ENCODE data around the gene NTN1.

- TF ChIP-seq CTCF (IDR thresholded peaks at IDR 0.05; ENCODE audit: insufficient read depth, low read length, poor library complexity, severe bottlenecking) (no peak), EZH2phosphoT487 (conservative IDR thresholded peaks at IDR 0.05; ENCODE audit: low read length) (no peak)
Measured at GRCh38 chr17:9018726-9019125, 2.6 kb upstream of the NTN1 start.

All from SU-DHL-6 (cell line).